Stimulated activated effector memory CD8-positive, alpha-beta T cell treated with anti-CD3 and anti-CD28 coated beads, Interleukin-12 subunit alpha, Interleukin-12 subunit beta, amount 100 ng/mL, for 72 hours (primary cell): ENCODE measurements around the gene SAA1.
"Not testable (repeated sequence)": the region's sequence is repeated elsewhere in the genome, so short reads cannot be mapped to it uniquely, and the experiment has no call there.

ENCODE experiments used
- ATAC-seq: fragments of 150-1000 bp; cut with Tn5 transposase; 2 replicates; pipeline ENCODE4 v1.10.0; 2021
- DNase-seq, 2 donors: peaks; one replicate each; pipeline ENCODE4 v3.0.0; 2021 to 2022; ENCODE audit warnings: low spot score in 2 of 2
- H3K27ac Mint-ChIP-seq: one replicate; pipeline ENCODE4 v1.8.0; 2022; ENCODE audit warnings: mild to moderate bottlenecking, mixed read lengths
- H3K36me3 Mint-ChIP-seq: one replicate; pipeline ENCODE4 v1.8.0; 2022; ENCODE audit warnings: mild to moderate bottlenecking, mixed read lengths
- H3K4me1 Mint-ChIP-seq: one replicate; pipeline ENCODE4 v1.8.0; 2022; ENCODE audit warnings: mixed read lengths
- H3K4me3 Mint-ChIP-seq: one replicate; pipeline ENCODE4 v1.8.0; 2022; ENCODE audit warnings: mild to moderate bottlenecking, mixed read lengths
- H3K9me3 Mint-ChIP-seq: one replicate; pipeline ENCODE4 v1.8.0; 2022; ENCODE audit warnings: mixed read lengths

SAA1 gene

GRCh38 chr11:18246379-18247190 lies 19.5 kb upstream of the SAA1 start:
- ATAC-seq (peak; percentile 85), DNase-seq (peak; percentile 11 to 65)
- Mint-ChIP-seq H3K4me1 (peaks cover 19% of the 10 kb centered on the region), H3K27ac (peak overlapping the region; percentile 83), H3K4me3 (peak overlapping the region; percentile 77)
- H3K9me3 Mint-ChIP-seq, H3K36me3 Mint-ChIP-seq: not testable (repeated sequence)

- peak overlapping the region; percentile 77 for H3K4me3 Mint-ChIP-seq
- ATAC-seq, result peak; percentile 54
Observed at GRCh38 chr11:18247191-18247581, 18.9 kb upstream of the SAA1 start.

DNA sequence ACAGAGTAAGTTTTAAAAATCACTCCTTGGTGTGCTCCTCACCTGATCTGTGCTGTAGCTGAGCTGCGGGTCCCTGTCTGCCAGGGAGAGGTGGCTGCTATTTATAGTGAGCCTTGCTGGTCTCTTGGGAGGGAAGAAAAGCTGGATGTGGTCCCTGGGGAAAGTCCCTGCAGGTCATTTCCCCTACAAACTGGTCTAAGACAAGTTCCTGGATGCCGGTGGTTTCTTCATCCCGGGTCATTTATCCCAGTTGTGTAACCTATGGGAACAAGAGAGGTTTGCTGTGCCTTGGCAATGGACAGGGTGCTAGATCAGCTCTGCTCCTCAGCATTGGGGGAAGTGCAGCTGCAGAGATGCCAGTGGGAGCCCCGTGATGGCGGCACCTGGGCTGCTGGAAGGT lies 17.5 kb upstream of the SAA1 start, which contains the start of gene SAA2:
Gene SAA2 (minus strand): TSS at position 108 of the 400 bp plus-strand sequence. CDS start 657 bp downstream, outside the sequence.
- Mint-ChIP-seq H3K9me3 (no peaks in the 10 kb centered on the region), H3K36me3 (peaks cover 6% of the 10 kb centered on the region), H3K27ac (peak within 1 kb of the TSS; percentile 67), H3K4me1 (peaks cover 19% of the 10 kb centered on the region), H3K4me3 (no peak within 1 kb of the TSS)
- DNase-seq, result peak in 1 of 2 donors; percentile 37
- no peak for ATAC-seq

More at GRCh38 chr11:18247191-18247581, 18.9 kb upstream of the SAA1 start:
- H3K27ac Mint-ChIP-seq, result peak overlapping the region; percentile 83
- not testable (repeated sequence) for H3K36me3 Mint-ChIP-seq, H3K9me3 Mint-ChIP-seq
- DNase-seq, result peak in 1 of 2 donors; percentile 0
- H3K4me1 Mint-ChIP-seq, result peaks cover 19% of the 10 kb centered on the region

DNA sequence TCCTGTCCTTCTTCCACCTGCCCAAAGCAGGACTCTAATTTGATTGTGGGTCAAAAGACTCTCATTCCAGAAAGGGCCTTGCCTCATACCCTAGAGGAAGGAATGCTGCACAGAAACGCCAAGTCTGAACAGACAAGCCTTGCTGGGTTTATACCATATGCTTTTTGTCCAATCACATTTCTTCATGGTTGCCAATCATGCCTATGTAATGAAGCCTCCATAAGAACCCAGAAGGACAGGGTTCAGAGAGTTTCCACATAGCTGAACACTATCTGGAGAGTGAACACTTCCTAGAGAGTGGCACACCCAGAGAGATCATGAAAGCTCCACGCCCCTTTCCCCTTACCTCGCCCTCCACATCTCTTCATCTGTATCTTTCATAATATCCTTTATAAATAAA lies 12.8 kb upstream of the SAA1 start:
- Mint-ChIP-seq H3K36me3 (no peaks in the 10 kb centered on the region), H3K27ac (no peak overlapping the region), H3K4me1 (no peaks in the 10 kb centered on the region), H3K9me3 (no peaks in the 10 kb centered on the region), H3K4me3 (no peak overlapping the region)
- DNase-seq (no peak), ATAC-seq (no peak)

DNA sequence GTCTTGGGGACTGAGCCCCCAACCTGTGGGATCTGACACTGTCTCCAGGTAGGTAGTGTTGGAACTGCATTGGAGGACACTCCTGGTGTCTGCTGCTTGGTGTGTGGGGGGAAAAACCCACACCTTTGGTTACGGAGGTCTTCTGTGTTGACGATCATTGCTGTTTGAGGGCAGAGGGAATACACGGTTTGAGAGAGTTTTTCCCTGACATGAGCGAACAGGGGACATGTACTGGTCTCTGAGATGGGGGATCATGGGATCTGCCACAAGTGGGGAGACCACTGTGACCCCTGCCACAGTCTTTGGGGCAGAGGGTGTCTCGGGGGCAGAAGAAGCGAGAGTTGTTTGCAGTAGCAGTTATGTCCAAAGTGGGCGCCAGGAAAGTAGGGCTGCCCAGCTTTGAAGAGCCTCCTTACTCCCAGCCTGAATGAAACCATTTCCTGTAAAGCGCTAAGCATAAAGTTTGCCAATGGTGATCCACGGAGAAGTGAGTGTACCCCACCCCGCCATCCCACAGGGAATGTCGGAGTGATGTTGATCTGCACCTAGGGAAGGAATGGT lies 12.2 kb upstream of the SAA1 start:
- H3K27ac Mint-ChIP-seq, result no peak overlapping the region
- ATAC-seq, result no peak
- no peaks in the 10 kb centered on the region for H3K4me1 Mint-ChIP-seq
- H3K36me3 Mint-ChIP-seq, result no peaks in the 10 kb centered on the region
- H3K9me3 Mint-ChIP-seq, result no peaks in the 10 kb centered on the region
- no peak overlapping the region for H3K4me3 Mint-ChIP-seq
- DNase-seq, result peak in 1 of 2 donors; percentile 46

DNA sequence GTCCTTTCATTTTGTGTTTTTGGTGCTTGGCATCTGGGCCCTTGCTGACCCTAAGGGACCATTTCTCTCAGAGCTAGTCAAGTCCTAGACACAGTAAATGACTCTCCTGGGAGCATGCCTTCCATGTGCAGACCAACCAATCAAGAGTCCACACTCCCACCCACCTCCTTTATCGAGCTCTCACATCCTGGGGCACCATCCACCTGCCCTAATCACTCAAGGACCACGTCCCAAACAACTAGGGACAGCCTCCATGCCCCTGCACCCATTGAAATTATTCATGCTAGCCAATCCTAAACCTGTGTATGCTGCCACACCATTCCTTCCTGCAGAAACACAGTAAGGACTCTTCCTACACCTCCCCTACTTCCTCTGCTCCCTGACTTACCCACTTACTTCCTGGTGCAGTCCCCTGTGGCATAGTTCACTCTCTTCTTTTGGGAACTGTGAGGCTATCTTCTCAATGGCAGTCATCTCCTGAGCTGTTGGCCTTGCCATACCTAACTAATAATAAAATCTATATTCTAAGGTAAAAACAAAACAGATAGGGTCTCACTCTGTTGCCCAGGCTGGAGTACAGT lies 11.2 kb upstream of the SAA1 start:
- Mint-ChIP-seq H3K4me3 (no peak overlapping the region), H3K27ac (no peak overlapping the region), H3K4me1 (no peaks in the 10 kb centered on the region), H3K36me3 (no peaks in the 10 kb centered on the region), H3K9me3 (no peaks in the 10 kb centered on the region)
- peak in 1 of 2 donors; percentile 36 for DNase-seq
- no peak for ATAC-seq

- Mint-ChIP-seq H3K4me1 (peaks cover 7% of the 10 kb centered on the region), H3K9me3 (no peaks in the 10 kb centered on the region), H3K4me3 (no peak overlapping the region), H3K36me3 (no peaks in the 10 kb centered on the region), H3K27ac (no peak overlapping the region)
- ATAC-seq, result no peak
- peak in 1 of 2 donors; percentile 10 for DNase-seq
Observed at GRCh38 chr11:18259259-18259658, 6.8 kb upstream of the SAA1 start.

DNA sequence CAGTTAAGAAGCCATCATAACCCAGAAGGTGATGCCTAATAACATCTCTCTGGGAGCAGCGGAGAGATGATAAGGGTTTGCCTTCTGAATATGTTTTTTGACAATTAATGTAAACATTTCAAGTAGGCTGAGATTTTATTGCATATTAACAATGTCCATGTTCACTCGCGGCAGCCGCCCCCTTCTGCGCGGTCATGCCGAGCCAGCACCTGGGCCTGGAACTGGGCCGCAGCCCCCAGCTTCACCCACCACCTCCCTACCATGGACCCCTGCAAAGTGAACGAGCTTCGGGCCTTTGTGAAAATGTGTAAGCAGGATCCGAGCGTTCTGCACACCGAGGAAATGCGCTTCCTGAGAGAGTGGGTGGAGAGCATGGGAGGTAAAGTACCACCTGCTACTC lies 4.3 kb upstream of the SAA1 start:
- DNase-seq, result peak in 1 of 2 donors; percentile 22
- Mint-ChIP-seq H3K36me3 (no peaks in the 10 kb centered on the region), H3K27ac (no peak overlapping the region), H3K4me1 (peaks cover 18% of the 10 kb centered on the region), H3K9me3 (no peaks in the 10 kb centered on the region), H3K4me3 (no peak overlapping the region)
- no peak for ATAC-seq

- not testable (repeated sequence) for H3K9me3 Mint-ChIP-seq, H3K36me3 Mint-ChIP-seq, H3K4me3 Mint-ChIP-seq, H3K27ac Mint-ChIP-seq, ATAC-seq
- H3K4me1 Mint-ChIP-seq, result peaks cover 21% of the 10 kb centered on the region
- peak in 1 of 2 donors; percentile 7 for DNase-seq
Observed at GRCh38 chr11:18262681-18263350, 3.2 kb upstream of the SAA1 start.

GRCh38 chr11:18264035-18264434 lies 2.0 kb upstream of the SAA1 start:
- peak; percentile 54 for ATAC-seq
- H3K36me3 Mint-ChIP-seq, result no peaks in the 10 kb centered on the region
- no peak for DNase-seq
- H3K9me3 Mint-ChIP-seq, result no peaks in the 10 kb centered on the region
- H3K4me3 Mint-ChIP-seq, result no peak overlapping the region
- H3K27ac Mint-ChIP-seq, result no peak overlapping the region
- H3K4me1 Mint-ChIP-seq, result peaks cover 26% of the 10 kb centered on the region

GRCh38 chr11:18264677-18265555 lies 1.1 kb upstream of the SAA1 start:
- Mint-ChIP-seq H3K4me3 (no peak overlapping the region), H3K27ac (no peak overlapping the region), H3K4me1 (peaks cover 26% of the 10 kb centered on the region), H3K36me3 (no peaks in the 10 kb centered on the region), H3K9me3 (no peaks in the 10 kb centered on the region)
- DNase-seq (no peak), ATAC-seq (no peak)

DNA sequence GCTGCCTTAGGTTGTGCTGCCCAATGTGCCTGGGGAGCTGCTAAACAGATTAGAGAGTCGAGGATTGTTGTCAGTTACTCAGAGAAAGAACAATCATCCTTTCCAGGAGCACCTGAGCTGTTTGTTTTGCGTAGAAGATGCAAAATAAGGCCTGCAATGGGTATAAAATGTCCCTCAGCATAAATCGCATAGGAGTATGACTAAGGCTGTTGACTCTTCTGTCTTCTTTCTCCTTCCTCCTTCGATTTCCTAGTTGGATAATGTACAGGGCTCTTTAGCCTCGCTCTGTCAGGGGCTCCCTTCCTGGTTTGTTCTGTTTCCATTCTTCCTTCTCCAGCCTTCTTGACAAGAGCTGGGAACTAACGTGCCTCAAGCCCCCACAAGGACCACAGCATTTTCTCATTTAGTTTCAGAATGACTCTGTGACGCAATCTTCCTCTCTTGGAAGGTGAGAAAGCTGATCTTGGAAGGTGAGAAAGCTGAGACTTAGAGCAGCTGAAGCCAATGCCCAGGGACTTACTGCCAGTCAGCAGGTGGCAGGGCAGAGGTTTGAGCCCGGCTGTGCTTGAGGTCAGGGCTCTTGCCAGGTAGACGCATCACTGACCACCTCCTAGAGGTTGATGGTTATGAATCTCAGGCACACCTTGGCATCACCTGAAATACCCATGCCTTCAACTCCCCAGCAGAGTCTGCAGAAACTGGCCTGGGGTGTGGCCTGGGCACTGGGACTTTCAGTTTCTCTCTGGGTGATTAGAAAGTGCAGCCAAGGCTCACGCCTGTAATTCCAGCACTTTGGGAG lies 1.5 kb downstream of the SAA1 start:
- not testable (repeated sequence) for DNase-seq, H3K36me3 Mint-ChIP-seq, H3K27ac Mint-ChIP-seq, H3K9me3 Mint-ChIP-seq
- H3K4me3 Mint-ChIP-seq, result peak overlapping the region; percentile 43
- ATAC-seq, result peak; percentile 81
- H3K4me1 Mint-ChIP-seq, result peaks cover 26% of the 10 kb centered on the region

DNA sequence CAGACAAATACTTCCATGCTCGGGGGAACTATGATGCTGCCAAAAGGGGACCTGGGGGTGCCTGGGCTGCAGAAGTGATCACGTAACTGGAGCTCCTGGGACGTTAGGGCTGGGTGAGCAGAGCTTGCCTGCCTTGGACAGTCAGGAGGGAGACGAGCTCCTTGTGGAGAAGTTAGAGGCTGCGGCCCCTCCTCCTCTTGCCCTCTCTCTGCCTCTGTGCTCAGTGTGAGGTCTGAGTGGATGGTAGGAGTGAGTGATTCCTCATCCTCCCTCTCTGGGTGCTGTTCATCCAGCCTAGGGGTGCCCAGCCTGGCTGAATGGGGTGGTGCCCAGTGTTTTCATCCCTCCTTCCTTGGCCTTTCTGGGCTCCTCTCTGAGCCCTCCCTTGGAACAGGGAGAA lies 3.2 kb downstream of the SAA1 start:
- not testable (repeated sequence) for ATAC-seq, H3K27ac Mint-ChIP-seq, H3K9me3 Mint-ChIP-seq, DNase-seq, H3K36me3 Mint-ChIP-seq, H3K4me3 Mint-ChIP-seq
- H3K4me1 Mint-ChIP-seq, result peaks cover 19% of the 10 kb centered on the region

DNA sequence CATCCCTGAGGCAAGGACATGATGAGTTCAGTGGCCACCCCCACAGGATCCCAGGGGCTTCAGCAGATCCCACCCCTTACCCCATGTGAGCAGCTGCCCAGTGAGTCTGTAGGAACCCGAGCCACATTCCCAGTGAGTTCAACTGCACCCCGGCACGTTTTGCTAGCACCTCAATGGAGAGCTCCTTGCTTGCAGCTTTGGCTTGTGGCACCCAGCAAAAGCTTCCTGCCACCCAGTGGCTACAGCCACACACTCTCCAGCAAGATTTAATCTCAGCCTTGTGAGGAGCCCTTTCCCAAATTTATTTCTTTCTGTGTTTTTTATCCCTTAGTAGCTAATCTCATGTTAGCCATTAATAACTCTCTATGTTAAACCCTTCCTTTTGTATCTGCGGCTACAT lies 4.0 kb downstream of the SAA1 start:
- ATAC-seq (no peak), DNase-seq (no peak)
- peaks cover 11% of the 10 kb centered on the region for H3K4me1 Mint-ChIP-seq
- no peak overlapping the region for H3K4me3 Mint-ChIP-seq
- H3K36me3 Mint-ChIP-seq, result no peaks in the 10 kb centered on the region
- H3K27ac Mint-ChIP-seq, result peak overlapping the region; percentile 42
- no peaks in the 10 kb centered on the region for H3K9me3 Mint-ChIP-seq
